ENCODE results near the gene RERG.

DNA sequence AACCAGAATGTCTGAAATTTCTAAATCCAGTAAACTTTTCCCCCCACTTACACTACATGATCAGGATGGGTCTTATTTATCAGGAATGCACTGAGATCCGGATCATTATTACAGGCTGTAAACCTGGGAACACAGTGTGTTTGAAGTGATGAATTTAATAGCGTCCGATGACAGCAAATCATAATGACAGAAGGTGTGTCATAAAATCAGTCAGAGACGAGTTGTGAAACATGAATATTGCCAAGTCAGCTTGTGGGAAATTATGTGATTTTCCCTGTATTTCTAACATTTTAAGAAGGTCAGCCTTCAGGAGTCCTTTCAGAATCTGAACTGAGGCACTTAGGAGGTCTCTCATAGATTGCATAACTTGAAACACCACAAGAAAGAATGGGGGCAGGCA, 36.7 kb downstream of the RERG start:
- no peak for TF ChIP-seq CTCF (IDR thresholded peaks at IDR 0.05)
- no peak for TF ChIP-seq POLR2A (IDR thresholded peaks at IDR 0.05)
- no peak for TF ChIP-seq POLR2AphosphoS5 (IDR thresholded peaks at IDR 0.05)

Data from prostate gland (tissue), 2 donors.